Mucosa of descending colon (tissue), 3 donors: ENCODE data around the gene ERCC4. TPM values are rescaled to one million over a fixed set of nuclear protein-coding genes. Genes with fewer than 3 reads are reported as not detected.

Experiments
- ATAC-seq: fragments of 200-7000 bp; cut with Tn5 transposase; one replicate; pipeline ENCODE4 v1.9.1; 2020; ENCODE audit warnings: mild to moderate bottlenecking, moderate library complexity
- DNase-seq, 3 donors: peaks; one replicate each; pipeline ENCODE4 v3.0.0-alpha.2; 2020
- H3K36me3 ChIP-seq: fragments of 200-600 bp; one replicate; pipeline ENCODE4 v1.8.0; 2021; ENCODE audit warnings: low read depth, mild to moderate bottlenecking
- H3K4me1 ChIP-seq: fragments of 200-600 bp; one replicate; pipeline ENCODE4 v1.8.0; 2021; ENCODE audit warnings: low read depth, mild to moderate bottlenecking
- H3K4me3 ChIP-seq: fragments of 200-600 bp; one replicate; pipeline ENCODE4 v1.8.0; 2021; ENCODE audit warnings: mild to moderate bottlenecking
- H3K9me3 ChIP-seq: fragments of 200-600 bp; one replicate; pipeline ENCODE4 v1.8.0; 2021; ENCODE audit warnings: mild to moderate bottlenecking
- CTCF ChIP-seq: fragments of 200-600 bp; IDR thresholded peaks from one replicate; pipeline ENCODE4 v1.8.0; 2022; ENCODE audit warnings: antibody characterized with exemption, mild to moderate bottlenecking
- intact Hi-C, 2 donors: fragments of 100-400 bp; cut with DNase I in 1 of 2; cut with micrococcal nuclease in 1 of 2; formaldehyde crosslinking; loops; one replicate each; pipeline versions ENCODE4 v1.11.0 to v1.11.1; 2022; cut with DNase I, micrococcal nuclease
- total RNA-seq, 3 donors: library from RNA; stranded (reverse); fragmentation: NEBNext Ultra II Directional in 2 of 3; extraction: Animal tissue kit (Norgen Biotek cat#: 25700) in 2 of 3; gene quantifications; one replicate each; pipeline versions ENCODE4 v1.2.1 to v1.2.4, GENCODE V29; 2021 to 2023
- donor health status: DM: no; HTN: no; CAD: no; lungs with moderate emphysema.
- donor health status: DM: no; HTN: no; CAD: no.
- donor health status: DM: no; HTN: yes; CAD: no.

Gene ERCC4
- total RNA-seq, 3 donors from 2014 or later, result 5.9 to 8.7 (median 7.1) TPM

- H3K9me3 ChIP-seq, result no peaks in the 10 kb centered on the region
- H3K36me3 ChIP-seq, result no peaks in the 10 kb centered on the region
- no peak for ATAC-seq
- H3K4me1 ChIP-seq, result no peaks in the 10 kb centered on the region
- DNase-seq, result no peak
- intact Hi-C loops, result no loop called here
- no peak for TF ChIP-seq CTCF
- H3K4me3 ChIP-seq, result no peak overlapping the region
Observed at GRCh38 chr16:13931845-13932244, 11.9 kb downstream of the ERCC4 start.

GRCh38 chr16:13935408-13935807 lies 15.5 kb downstream of the ERCC4 start:
- no peak overlapping the region for H3K4me3 ChIP-seq
- TF ChIP-seq CTCF, result peak; percentile 16
- H3K4me1 ChIP-seq, result no peaks in the 10 kb centered on the region
- ATAC-seq, result no peak
- no peaks in the 10 kb centered on the region for H3K36me3 ChIP-seq
- no peaks in the 10 kb centered on the region for H3K9me3 ChIP-seq
- intact Hi-C loops, result no loop called here
- DNase-seq, result no peak

- TF ChIP-seq CTCF, result no peak
- no peak for DNase-seq
- H3K4me1 ChIP-seq, result no peaks in the 10 kb centered on the region
- H3K9me3 ChIP-seq, result no peaks in the 10 kb centered on the region
- H3K4me3 ChIP-seq, result no peak overlapping the region
- intact Hi-C loops, result no loop called here
- no peak for ATAC-seq
- H3K36me3 ChIP-seq, result no peaks in the 10 kb centered on the region
Observed at GRCh38 chr16:13936155-13936554, 16.2 kb downstream of the ERCC4 start.

- H3K36me3 ChIP-seq, result no peaks in the 10 kb centered on the region
- H3K4me1 ChIP-seq, result no peaks in the 10 kb centered on the region
- H3K9me3 ChIP-seq, result no peaks in the 10 kb centered on the region
- TF ChIP-seq CTCF, result no peak
- ATAC-seq (no peak), DNase-seq (no peak)
- intact Hi-C loops, result no loop called here
- H3K4me3 ChIP-seq, result no peak overlapping the region
Observed at GRCh38 chr16:13936596-13937081, 16.7 kb downstream of the ERCC4 start.

- Histone ChIP-seq H3K9me3 (no peaks in the 10 kb centered on the region), H3K36me3 (no peaks in the 10 kb centered on the region), H3K4me3 (no peak overlapping the region), H3K4me1 (no peaks in the 10 kb centered on the region)
- no peak for TF ChIP-seq CTCF
- intact Hi-C loops, result no loop called here
- DNase-seq, result no peak
- ATAC-seq, result no peak
Observed at GRCh38 chr16:13937411-13937810, 17.5 kb downstream of the ERCC4 start.

- Histone ChIP-seq H3K36me3 (no peaks in the 10 kb centered on the region), H3K4me1 (no peaks in the 10 kb centered on the region), H3K4me3 (no peak overlapping the region), H3K9me3 (no peaks in the 10 kb centered on the region)
- no peak for DNase-seq
- no peak for ATAC-seq
- intact Hi-C loops, result no loop called here
- TF ChIP-seq CTCF, result no peak
Observed at GRCh38 chr16:13938480-13938879, 18.5 kb downstream of the ERCC4 start.
